Measurements from ENCODE around the gene TACC2.

TACC2 gene, protein sequence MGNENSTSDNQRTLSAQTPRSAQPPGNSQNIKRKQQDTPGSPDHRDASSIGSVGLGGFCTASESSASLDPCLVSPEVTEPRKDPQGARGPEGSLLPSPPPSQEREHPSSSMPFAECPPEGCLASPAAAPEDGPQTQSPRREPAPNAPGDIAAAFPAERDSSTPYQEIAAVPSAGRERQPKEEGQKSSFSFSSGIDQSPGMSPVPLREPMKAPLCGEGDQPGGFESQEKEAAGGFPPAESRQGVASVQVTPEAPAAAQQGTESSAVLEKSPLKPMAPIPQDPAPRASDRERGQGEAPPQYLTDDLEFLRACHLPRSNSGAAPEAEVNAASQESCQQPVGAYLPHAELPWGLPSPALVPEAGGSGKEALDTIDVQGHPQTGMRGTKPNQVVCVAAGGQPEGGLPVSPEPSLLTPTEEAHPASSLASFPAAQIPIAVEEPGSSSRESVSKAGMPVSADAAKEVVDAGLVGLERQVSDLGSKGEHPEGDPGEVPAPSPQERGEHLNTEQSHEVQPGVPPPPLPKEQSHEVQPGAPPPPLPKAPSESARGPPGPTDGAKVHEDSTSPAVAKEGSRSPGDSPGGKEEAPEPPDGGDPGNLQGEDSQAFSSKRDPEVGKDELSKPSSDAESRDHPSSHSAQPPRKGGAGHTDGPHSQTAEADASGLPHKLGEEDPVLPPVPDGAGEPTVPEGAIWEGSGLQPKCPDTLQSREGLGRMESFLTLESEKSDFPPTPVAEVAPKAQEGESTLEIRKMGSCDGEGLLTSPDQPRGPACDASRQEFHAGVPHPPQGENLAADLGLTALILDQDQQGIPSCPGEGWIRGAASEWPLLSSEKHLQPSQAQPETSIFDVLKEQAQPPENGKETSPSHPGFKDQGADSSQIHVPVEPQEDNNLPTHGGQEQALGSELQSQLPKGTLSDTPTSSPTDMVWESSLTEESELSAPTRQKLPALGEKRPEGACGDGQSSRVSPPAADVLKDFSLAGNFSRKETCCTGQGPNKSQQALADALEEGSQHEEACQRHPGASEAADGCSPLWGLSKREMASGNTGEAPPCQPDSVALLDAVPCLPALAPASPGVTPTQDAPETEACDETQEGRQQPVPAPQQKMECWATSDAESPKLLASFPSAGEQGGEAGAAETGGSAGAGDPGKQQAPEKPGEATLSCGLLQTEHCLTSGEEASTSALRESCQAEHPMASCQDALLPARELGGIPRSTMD (N-terminal part only)

DNA sequence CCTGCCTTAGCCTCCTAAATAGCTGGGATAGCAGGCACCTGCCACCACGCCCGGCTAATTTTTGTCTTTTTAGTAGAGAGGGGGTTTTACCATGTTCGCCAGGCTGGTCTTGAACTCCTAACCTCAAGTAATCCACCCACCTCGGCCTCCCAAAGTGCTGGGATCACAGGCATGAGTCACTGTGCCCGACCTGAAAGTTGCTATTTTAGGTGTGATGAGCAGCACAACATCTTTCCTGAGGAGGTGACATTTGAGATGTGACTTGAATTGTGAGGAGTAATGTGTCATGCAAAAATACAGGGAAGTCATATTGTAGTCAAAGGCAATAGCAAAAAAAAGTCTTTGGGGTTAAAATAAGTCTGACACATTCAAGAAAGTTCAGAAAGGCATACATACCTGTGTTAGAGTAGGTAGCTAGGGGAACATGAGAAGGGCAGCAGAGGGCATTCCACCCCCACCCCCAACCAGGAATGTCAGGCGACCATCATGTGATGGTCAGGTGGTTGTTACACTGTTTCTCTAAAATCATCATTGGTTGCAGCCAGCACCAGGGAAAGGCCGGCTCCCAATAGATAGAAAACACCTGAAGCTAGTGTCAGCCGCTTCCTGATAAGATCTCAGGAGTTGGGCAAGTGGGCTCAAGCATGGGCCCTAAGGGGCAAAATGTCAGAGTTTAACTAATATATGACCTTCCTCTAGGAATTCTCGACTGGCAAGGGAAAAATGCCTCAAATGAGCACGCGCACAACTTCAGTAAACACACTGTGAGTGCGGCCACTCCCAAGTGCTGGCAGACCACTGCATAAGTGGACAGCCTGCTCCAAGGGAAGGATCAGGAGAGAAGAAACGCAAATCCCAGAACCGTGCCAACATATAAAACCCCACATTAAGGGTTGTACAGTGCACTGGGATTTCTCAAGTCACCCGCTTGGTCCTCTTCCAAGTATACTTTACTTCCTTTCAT is at the start of gene TACC2:
Gene TACC2 (plus strand): TSS at position 803 of the 964 bp plus-strand sequence. CDS start 32,819 bp downstream, outside the sequence.
- Histone ChIP-seq H3K4me3 (ENCODE audit: low read depth in 1 of 5, low read length in 5 of 5) (peak within 1 kb of the TSS in 1 of 5 donors; percentile 37), H3K4me1 (ENCODE audit: control insufficient read depth in 5 of 5, insufficient read depth in 5 of 5, low read length in 5 of 5) (peaks cover 0 to 17% (median 12%) of the 10 kb centered on the region in 5 donors), H3K9ac (ENCODE audit: low read length in 5 of 5) (peak within 1 kb of the TSS in 1 of 5 donors; percentile 51), H3K9me3 (ENCODE audit: control insufficient read depth in 5 of 5, low read length in 5 of 5) (peaks cover 4 to 13% (median 7%) of the 10 kb centered on the region in 5 donors), H3K27me3 (ENCODE audit: control insufficient read depth in 5 of 5, insufficient read depth in 4 of 5, low read length in 5 of 5) (no peaks in the 10 kb centered on the region), H3K36me3 (ENCODE audit: control insufficient read depth in 5 of 5, insufficient read depth in 5 of 5, low read length in 5 of 5) (no peaks in the 10 kb centered on the region), H3K27ac (ENCODE audit: low read depth, low read length) (no peak within 1 kb of the TSS)

DNA sequence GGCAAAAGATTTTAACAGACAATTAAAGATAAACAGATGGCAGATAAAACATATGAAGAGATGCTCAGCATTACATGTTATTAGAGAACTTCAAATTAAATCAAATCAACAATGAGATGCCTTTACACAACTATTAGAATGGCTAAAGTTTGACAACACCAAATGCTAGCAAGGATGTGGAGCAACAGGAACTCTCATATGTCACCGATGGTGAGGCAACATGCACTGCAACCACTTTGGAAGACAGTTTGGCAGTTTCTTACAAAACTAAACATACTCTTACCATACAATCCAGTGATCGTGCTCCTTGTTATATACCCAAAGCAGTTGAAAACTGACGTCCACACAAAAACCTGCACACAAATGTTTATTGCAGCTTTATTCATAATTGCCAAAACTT is 47.4 kb upstream of the TACC2 start:
- Histone ChIP-seq H3K4me3 (ENCODE audit: low read depth in 1 of 5, low read length in 5 of 5) (no peak overlapping the region), H3K27ac (ENCODE audit: low read depth, low read length) (no peak overlapping the region), H3K4me1 (ENCODE audit: control insufficient read depth in 5 of 5, insufficient read depth in 5 of 5, low read length in 5 of 5) (peaks cover 0 to 11% (median 7%) of the 10 kb centered on the region in 5 donors), H3K27me3 (ENCODE audit: control insufficient read depth in 5 of 5, insufficient read depth in 4 of 5, low read length in 5 of 5) (no peaks in the 10 kb centered on the region), H3K9ac (ENCODE audit: low read length in 5 of 5) (no peak overlapping the region), H3K9me3 (ENCODE audit: control insufficient read depth in 5 of 5, low read length in 5 of 5) (no peaks in the 10 kb centered on the region), H3K36me3 (ENCODE audit: control insufficient read depth in 5 of 5, insufficient read depth in 5 of 5, low read length in 5 of 5) (no peaks in the 10 kb centered on the region)

- Histone ChIP-seq H3K9me3 (ENCODE audit: control insufficient read depth in 5 of 5, low read length in 5 of 5) (no peaks in the 10 kb centered on the region), H3K4me3 (ENCODE audit: low read depth in 1 of 5, low read length in 5 of 5) (no peak overlapping the region), H3K27ac (ENCODE audit: low read depth, low read length) (no peak overlapping the region), H3K9ac (ENCODE audit: low read length in 5 of 5) (no peak overlapping the region), H3K36me3 (ENCODE audit: control insufficient read depth in 5 of 5, insufficient read depth in 5 of 5, low read length in 5 of 5) (peaks cover 0 to 2% (median 0%) of the 10 kb centered on the region in 5 donors), H3K4me1 (ENCODE audit: control insufficient read depth in 5 of 5, insufficient read depth in 5 of 5, low read length in 5 of 5) (peaks cover 0 to 11% (median 7%) of the 10 kb centered on the region in 5 donors), H3K27me3 (ENCODE audit: control insufficient read depth in 5 of 5, insufficient read depth in 4 of 5, low read length in 5 of 5) (no peaks in the 10 kb centered on the region)
Observed at GRCh38 chr10:121942749-121943416, 46.1 kb upstream of the TACC2 start.

DNA sequence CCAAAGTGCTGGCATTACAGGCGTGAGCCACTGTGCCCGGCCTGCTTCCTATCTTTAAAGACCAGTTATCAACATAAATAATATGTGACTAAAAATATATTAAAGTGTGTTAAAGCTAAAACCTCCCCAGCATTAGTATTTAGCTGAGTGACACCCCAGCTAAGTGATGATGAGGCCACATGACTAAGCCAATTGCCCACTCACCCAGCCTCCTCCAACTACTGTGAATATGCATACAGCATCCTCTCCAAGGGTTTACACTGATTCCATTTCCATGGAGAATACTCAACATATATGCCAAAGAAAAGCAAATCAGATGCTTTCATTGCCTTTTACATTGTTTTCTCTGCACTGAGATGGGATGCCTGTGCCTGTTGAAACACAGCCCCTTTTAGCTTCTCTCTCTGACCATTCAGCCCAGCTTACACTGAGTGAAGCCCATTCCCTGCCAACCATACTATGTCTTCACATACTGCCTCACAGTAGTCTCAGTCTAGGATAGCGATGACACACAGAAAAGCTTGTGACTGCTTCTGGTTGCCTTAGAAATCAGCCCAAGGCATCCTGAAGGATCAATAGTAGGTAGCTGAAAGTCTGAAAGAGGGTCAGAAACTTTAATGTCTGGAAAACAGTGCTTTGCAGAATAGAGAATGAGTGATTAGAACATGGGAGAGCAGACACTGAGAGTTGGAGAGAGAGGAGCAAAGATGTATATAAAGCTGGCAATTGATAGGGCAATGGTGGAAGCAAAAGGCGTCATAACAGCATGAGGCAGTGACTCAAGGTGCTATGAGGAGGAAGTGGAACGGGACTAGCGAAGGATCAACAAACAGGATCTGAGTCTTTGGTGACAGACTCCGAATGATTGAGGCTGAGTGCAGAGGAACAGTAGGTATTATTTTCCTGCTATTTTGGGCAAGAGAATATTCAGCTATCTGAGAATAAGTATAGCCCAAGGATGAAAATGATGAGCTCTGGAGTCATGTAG is 41.3 kb upstream of the TACC2 start:
- Histone ChIP-seq H3K9ac (ENCODE audit: low read length in 5 of 5) (no peak overlapping the region), H3K9me3 (ENCODE audit: control insufficient read depth in 5 of 5, low read length in 5 of 5) (no peaks in the 10 kb centered on the region), H3K27ac (ENCODE audit: low read depth, low read length) (no peak overlapping the region), H3K4me3 (ENCODE audit: low read depth in 1 of 5, low read length in 5 of 5) (no peak overlapping the region), H3K27me3 (ENCODE audit: control insufficient read depth in 5 of 5, insufficient read depth in 4 of 5, low read length in 5 of 5) (no peaks in the 10 kb centered on the region), H3K36me3 (ENCODE audit: control insufficient read depth in 5 of 5, insufficient read depth in 5 of 5, low read length in 5 of 5) (peaks cover 0 to 8% (median 3%) of the 10 kb centered on the region in 5 donors), H3K4me1 (ENCODE audit: control insufficient read depth in 5 of 5, insufficient read depth in 5 of 5, low read length in 5 of 5) (peaks cover 0 to 9% (median 7%) of the 10 kb centered on the region in 5 donors)

DNA sequence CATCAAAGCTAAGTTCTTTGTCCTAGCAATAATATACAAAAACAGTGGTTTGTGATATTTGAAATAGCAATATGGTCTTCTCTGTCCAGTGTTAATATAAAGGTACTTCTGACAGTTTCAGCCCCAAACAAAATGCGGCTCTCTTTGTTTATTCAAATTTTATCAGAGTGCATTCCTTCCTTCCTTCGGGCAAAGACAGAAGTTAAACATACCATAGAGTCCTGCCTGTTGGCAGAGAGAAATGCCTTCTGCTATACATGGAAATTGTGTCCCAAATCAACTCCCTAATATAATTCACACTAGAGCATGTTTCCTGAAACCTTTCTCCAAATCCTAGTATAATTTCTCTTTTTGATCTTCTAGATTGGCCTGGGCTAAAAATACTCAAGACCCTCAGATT is 39.9 kb upstream of the TACC2 start:
- Histone ChIP-seq H3K9me3 (ENCODE audit: control insufficient read depth in 5 of 5, low read length in 5 of 5) (no peaks in the 10 kb centered on the region), H3K36me3 (ENCODE audit: control insufficient read depth in 5 of 5, insufficient read depth in 5 of 5, low read length in 5 of 5) (peaks cover 0 to 8% (median 3%) of the 10 kb centered on the region in 5 donors), H3K4me3 (ENCODE audit: low read depth in 1 of 5, low read length in 5 of 5) (no peak overlapping the region), H3K27me3 (ENCODE audit: control insufficient read depth in 5 of 5, insufficient read depth in 4 of 5, low read length in 5 of 5) (no peaks in the 10 kb centered on the region), H3K27ac (ENCODE audit: low read depth, low read length) (no peak overlapping the region), H3K9ac (ENCODE audit: low read length in 5 of 5) (no peak overlapping the region), H3K4me1 (ENCODE audit: control insufficient read depth in 5 of 5, insufficient read depth in 5 of 5, low read length in 5 of 5) (no peaks in the 10 kb centered on the region)

DNA sequence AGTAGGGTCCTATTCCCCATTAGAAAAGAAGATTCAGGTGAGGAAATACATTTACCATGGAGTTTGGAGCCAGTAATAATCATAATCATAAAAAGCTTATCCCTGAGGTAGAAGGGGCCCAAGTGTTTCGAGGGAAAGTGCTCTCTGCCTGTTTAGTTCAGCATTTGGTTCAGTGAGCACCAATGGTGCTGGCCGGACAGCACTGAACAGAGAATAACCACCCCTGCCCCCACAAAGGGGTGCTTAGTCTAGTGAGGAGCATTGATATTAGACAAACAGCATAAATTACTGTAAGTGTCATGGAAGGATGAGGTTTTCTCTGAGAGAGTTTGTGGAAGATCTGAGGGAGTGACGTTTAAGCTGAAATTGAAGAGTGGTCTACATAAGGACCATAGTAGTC is 39.5 kb upstream of the TACC2 start:
- H3K4me1 ChIP-seq (ENCODE audit: control insufficient read depth in 5 of 5, insufficient read depth in 5 of 5, low read length in 5 of 5) = no peaks in the 10 kb centered on the region
- no peak overlapping the region for H3K9ac ChIP-seq (ENCODE audit: low read length in 5 of 5)
- H3K4me3 ChIP-seq (ENCODE audit: low read depth in 1 of 5, low read length in 5 of 5) = no peak overlapping the region
- peaks cover 0 to 8% (median 3%) of the 10 kb centered on the region in 5 donors for H3K36me3 ChIP-seq (ENCODE audit: control insufficient read depth in 5 of 5, insufficient read depth in 5 of 5, low read length in 5 of 5)
- no peak overlapping the region for H3K27ac ChIP-seq (ENCODE audit: low read depth, low read length)
- no peaks in the 10 kb centered on the region for H3K9me3 ChIP-seq (ENCODE audit: control insufficient read depth in 5 of 5, low read length in 5 of 5)
- H3K27me3 ChIP-seq (ENCODE audit: control insufficient read depth in 5 of 5, insufficient read depth in 4 of 5, low read length in 5 of 5) = no peaks in the 10 kb centered on the region

DNA sequence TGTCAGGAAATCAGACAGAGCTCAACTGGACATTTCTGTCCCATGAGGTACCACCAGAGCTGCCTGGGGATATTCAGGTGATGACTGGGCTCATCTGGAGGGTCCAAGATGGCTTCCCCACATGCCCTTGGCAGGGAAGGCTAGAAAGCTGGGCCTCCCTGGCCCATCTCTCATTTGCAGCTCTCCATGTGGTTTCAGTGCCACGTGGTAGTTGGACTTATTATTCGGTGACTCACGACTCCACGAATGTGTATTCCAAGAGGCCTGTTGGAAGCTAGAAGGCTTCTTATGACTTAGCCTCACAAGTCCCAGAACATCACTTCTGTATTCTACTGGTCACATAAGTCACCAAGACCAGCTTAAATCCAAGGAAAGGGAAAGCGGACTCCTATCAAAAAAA is 36.7 kb upstream of the TACC2 start:
- H3K4me1 ChIP-seq (ENCODE audit: control insufficient read depth in 5 of 5, insufficient read depth in 5 of 5, low read length in 5 of 5) = no peaks in the 10 kb centered on the region
- peaks cover 14 to 24% (median 19%) of the 10 kb centered on the region in 5 donors for H3K36me3 ChIP-seq (ENCODE audit: control insufficient read depth in 5 of 5, insufficient read depth in 5 of 5, low read length in 5 of 5)
- no peak overlapping the region for H3K4me3 ChIP-seq (ENCODE audit: low read depth in 1 of 5, low read length in 5 of 5)
- H3K27ac ChIP-seq (ENCODE audit: low read depth, low read length) = no peak overlapping the region
- H3K9me3 ChIP-seq (ENCODE audit: control insufficient read depth in 5 of 5, low read length in 5 of 5) = no peaks in the 10 kb centered on the region
- H3K27me3 ChIP-seq (ENCODE audit: control insufficient read depth in 5 of 5, insufficient read depth in 4 of 5, low read length in 5 of 5) = no peaks in the 10 kb centered on the region
- H3K9ac ChIP-seq (ENCODE audit: low read length in 5 of 5) = no peak overlapping the region

All from subcutaneous abdominal adipose tissue (tissue), 5 donors.